Ectodermal cell (in vitro differentiated cells): Measurements from ENCODE around the gene ANXA3.

Experiments used
- H3K27ac ChIP-seq: 2 replicates; pipeline ENCODE4 v1.7.0; 2013; ENCODE audit warnings: mild to moderate bottlenecking, low read depth, low read length; ENCODE audit not compliant: insufficient read depth, poor library complexity, severe bottlenecking
- H3K27me3 ChIP-seq: 2 replicates; pipeline ENCODE4 v1.7.0; 2013; ENCODE audit warnings: mild to moderate bottlenecking, low read length; ENCODE audit not compliant: insufficient read depth, control insufficient read depth, poor library complexity, severe bottlenecking
- H3K36me3 ChIP-seq: one replicate; pipeline ENCODE4 v1.7.0; 2013; ENCODE audit warnings: low read length; ENCODE audit not compliant: control insufficient read depth, insufficient read depth
- H3K4me1 ChIP-seq: one replicate; pipeline ENCODE4 v1.7.0; 2013; ENCODE audit warnings: low read length; ENCODE audit not compliant: control insufficient read depth, insufficient read depth
- H3K4me3 ChIP-seq: 2 replicates; pipeline ENCODE4 v1.7.0; 2013; ENCODE audit warnings: low read depth, low read length, control low read depth; ENCODE audit not compliant: insufficient read depth
- H3K9me3 ChIP-seq: 2 replicates; pipeline ENCODE4 v1.7.0; 2013; ENCODE audit warnings: mild to moderate bottlenecking, low read length, moderate library complexity; ENCODE audit not compliant: control insufficient read depth
- WGBS, 2 experiments: methylation state at CpG; one replicate each; pipeline ENCODE4 v1.1.7; 2013; ENCODE audit warnings: missing lambda C conversion rate in 2 of 2; 5-methylcytosine and 5-hydroxymethylcytosine counted together

Gene ANXA3

DNA sequence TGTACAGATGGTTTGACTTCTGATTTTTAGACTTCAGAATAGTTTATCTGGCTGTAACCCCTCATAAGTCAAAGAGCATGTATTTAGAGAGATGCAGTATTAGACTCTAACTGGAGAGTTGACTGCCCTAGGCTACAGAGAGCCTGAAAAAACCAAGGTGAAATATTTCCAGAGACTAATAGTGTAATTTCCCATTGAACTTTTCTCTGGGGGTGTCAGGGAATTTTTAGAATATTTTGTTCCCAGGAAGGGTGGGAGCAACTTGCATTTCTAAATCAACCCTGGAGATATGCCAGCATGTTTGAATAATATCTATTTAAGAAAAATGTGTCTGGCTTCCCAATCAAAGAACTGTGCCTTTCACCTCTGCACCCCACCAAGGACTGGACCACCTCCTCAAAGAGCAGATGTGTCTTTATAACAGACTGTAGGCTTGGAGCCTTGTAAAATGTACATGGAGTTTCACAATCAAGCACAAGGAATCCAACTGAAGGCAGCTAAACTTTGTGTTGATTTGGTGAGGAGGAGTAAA lies 2.0 kb downstream of the ANXA3 start:
- Histone ChIP-seq H3K27me3 (peaks cover 33% of the 10 kb centered on the region), H3K27ac (no peak overlapping the region), H3K9me3 (no peaks in the 10 kb centered on the region), H3K4me1 (no peaks in the 10 kb centered on the region), H3K36me3 (no peaks in the 10 kb centered on the region), H3K4me3 (no peak overlapping the region)

DNA sequence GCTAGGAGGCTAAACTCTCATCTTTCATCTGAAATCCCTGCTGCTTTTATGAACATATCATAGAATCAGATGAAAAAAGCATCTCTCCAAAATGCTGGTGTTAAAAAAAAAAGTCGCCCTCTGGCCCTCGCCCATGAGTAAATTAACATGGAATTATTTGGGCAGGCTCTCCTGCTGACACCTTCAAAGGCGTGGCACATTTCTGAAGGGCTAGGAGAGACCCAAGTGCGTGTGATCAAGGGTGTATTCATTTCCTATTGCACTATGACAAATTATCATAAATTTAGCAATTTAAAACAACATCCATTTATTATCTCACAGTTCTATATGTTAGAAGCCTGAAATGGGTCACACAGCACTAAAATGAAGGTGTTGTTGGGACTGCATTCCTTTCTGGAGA lies 5.1 kb downstream of the ANXA3 start:
- WGBS, 2 experiments: 91 to 96% methylated on average over 4 of the region's 4 CpGs

GRCh38 chr4:78557841-78558240 lies 6.3 kb downstream of the ANXA3 start:
- WGBS, 2 experiments: 89 to 95% methylated on average over 2 of the region's 2 CpGs
- H3K4me3 ChIP-seq: no peak overlapping the region
- H3K9me3 ChIP-seq: no peaks in the 10 kb centered on the region
- H3K36me3 ChIP-seq: no peaks in the 10 kb centered on the region
- H3K4me1 ChIP-seq: no peaks in the 10 kb centered on the region
- no peak overlapping the region for H3K27ac ChIP-seq
- H3K27me3 ChIP-seq: peaks cover 6% of the 10 kb centered on the region

More for the DNA sequence above, 5.1 kb downstream of the ANXA3 start:
- no peaks in the 10 kb centered on the region for H3K36me3 ChIP-seq
- no peaks in the 10 kb centered on the region for H3K4me1 ChIP-seq
- no peaks in the 10 kb centered on the region for H3K9me3 ChIP-seq
- no peak overlapping the region for H3K27ac ChIP-seq
- H3K27me3 ChIP-seq: peaks cover 18% of the 10 kb centered on the region
- H3K4me3 ChIP-seq: no peak overlapping the region

- peaks cover under 1% of the 10 kb centered on the region for H3K27me3 ChIP-seq
- H3K27ac ChIP-seq: no peak overlapping the region
- no peaks in the 10 kb centered on the region for H3K9me3 ChIP-seq
- H3K4me3 ChIP-seq: no peak overlapping the region
- H3K36me3 ChIP-seq: no peaks in the 10 kb centered on the region
- WGBS, 2 experiments: 78 to 100% methylated on average over 1 of the region's 1 CpG
- H3K4me1 ChIP-seq: no peaks in the 10 kb centered on the region
Observed at GRCh38 chr4:78558410-78558809, 6.8 kb downstream of the ANXA3 start.

GRCh38 chr4:78560296-78560963 lies 8.9 kb downstream of the ANXA3 start:
- no peaks in the 10 kb centered on the region for H3K27me3 ChIP-seq
- no peak overlapping the region for H3K27ac ChIP-seq
- no peak overlapping the region for H3K4me3 ChIP-seq
- WGBS, 2 experiments: 88 to 90% methylated on average over 2 of the region's 2 CpGs
- no peaks in the 10 kb centered on the region for H3K4me1 ChIP-seq
- H3K9me3 ChIP-seq: no peaks in the 10 kb centered on the region
- no peaks in the 10 kb centered on the region for H3K36me3 ChIP-seq

DNA sequence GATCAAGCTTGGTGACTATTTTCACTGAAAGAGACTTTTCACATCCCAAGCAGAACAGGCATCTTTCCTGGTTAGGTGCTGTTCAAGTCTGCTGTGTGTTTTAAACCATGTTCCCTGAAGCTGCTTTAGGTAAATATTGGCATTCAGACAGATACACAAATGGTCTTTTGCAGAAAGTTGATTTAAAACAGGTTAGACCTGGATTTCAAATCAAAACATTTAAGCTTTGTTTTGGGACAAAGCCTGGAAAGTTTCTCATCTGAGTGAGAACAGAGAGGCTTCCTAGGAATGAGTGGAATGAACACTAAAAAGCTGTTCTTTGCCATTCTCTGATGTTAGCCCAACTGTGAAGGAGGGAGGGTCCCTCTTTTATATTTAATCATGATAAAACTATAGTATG lies 10.1 kb downstream of the ANXA3 start:
- no peak overlapping the region for H3K27ac ChIP-seq
- H3K27me3 ChIP-seq: no peaks in the 10 kb centered on the region
- H3K36me3 ChIP-seq: no peaks in the 10 kb centered on the region
- H3K4me1 ChIP-seq: no peaks in the 10 kb centered on the region
- no peak overlapping the region for H3K4me3 ChIP-seq
- no peaks in the 10 kb centered on the region for H3K9me3 ChIP-seq

GRCh38 chr4:78562687-78563086 lies 11.1 kb downstream of the ANXA3 start:
- H3K4me1 ChIP-seq: no peaks in the 10 kb centered on the region
- 80 to 83% methylated on average over 4 of the region's 4 CpGs for WGBS, 2 experiments
- H3K4me3 ChIP-seq: no peak overlapping the region
- no peaks in the 10 kb centered on the region for H3K36me3 ChIP-seq
- no peak overlapping the region for H3K27ac ChIP-seq
- H3K27me3 ChIP-seq: no peaks in the 10 kb centered on the region
- no peaks in the 10 kb centered on the region for H3K9me3 ChIP-seq

GRCh38 chr4:78565971-78566372 lies 14.4 kb downstream of the ANXA3 start:
- no peak overlapping the region for H3K4me3 ChIP-seq
- H3K36me3 ChIP-seq: no peaks in the 10 kb centered on the region
- 85 to 96% methylated on average over 2 of the region's 2 CpGs for WGBS, 2 experiments
- no peak overlapping the region for H3K27ac ChIP-seq
- no peaks in the 10 kb centered on the region for H3K27me3 ChIP-seq
- no peaks in the 10 kb centered on the region for H3K4me1 ChIP-seq
- no peaks in the 10 kb centered on the region for H3K9me3 ChIP-seq

- Histone ChIP-seq H3K27me3 (no peaks in the 10 kb centered on the region), H3K36me3 (no peaks in the 10 kb centered on the region), H3K9me3 (no peaks in the 10 kb centered on the region), H3K4me1 (no peaks in the 10 kb centered on the region), H3K27ac (no peak overlapping the region), H3K4me3 (no peak overlapping the region)
- WGBS, 2 experiments: 85 to 86% methylated on average over 8 of the region's 8 CpGs
Observed at GRCh38 chr4:78566834-78567499, 15.4 kb downstream of the ANXA3 start.

GRCh38 chr4:78567500-78568060 lies 16.0 kb downstream of the ANXA3 start:
- Histone ChIP-seq H3K27me3 (no peaks in the 10 kb centered on the region), H3K9me3 (no peaks in the 10 kb centered on the region), H3K36me3 (no peaks in the 10 kb centered on the region), H3K27ac (no peak overlapping the region), H3K4me1 (no peaks in the 10 kb centered on the region), H3K4me3 (no peak overlapping the region)
- WGBS, 2 experiments: 81 to 95% methylated on average over 2 of the region's 2 CpGs
